Thyroid gland (tissue), 4 donors: ENCODE data around the gene MAST3.

Source experiments
- CTCF ChIP-seq, 6 experiments: fragments of 200-600 bp in 3 of 6; fragments of 450-650 bp in 3 of 6; sonication (generic) in 3 of 6; IDR thresholded peaks; one replicate each; pipeline ENCODE4 v1.5.1; 2016 to 2019; ENCODE audit warnings: antibody characterized with exemption in 6 of 6, mild to moderate bottlenecking in 2 of 6, inconsistent platforms in 1 of 6, moderate library complexity in 1 of 6
- POLR2A ChIP-seq, 2 donors: fragments of 450-650 bp; IDR thresholded peaks; one replicate each; pipeline ENCODE4 v1.6.1; 2017; ENCODE audit warnings: antibody characterized with exemption in 2 of 2, mild to moderate bottlenecking in 2 of 2, moderate library complexity in 1 of 2

- TF ChIP-seq CTCF (IDR thresholded peaks at IDR 0.05) (no peak), POLR2A (IDR thresholded peaks at IDR 0.05) (no peak)
Observed at GRCh38 chr19:18141031-18141430, 43.5 kb downstream of the MAST3 start.
